Measurements from ENCODE around the gene CPSF6.

The CPSF6 gene

DNA sequence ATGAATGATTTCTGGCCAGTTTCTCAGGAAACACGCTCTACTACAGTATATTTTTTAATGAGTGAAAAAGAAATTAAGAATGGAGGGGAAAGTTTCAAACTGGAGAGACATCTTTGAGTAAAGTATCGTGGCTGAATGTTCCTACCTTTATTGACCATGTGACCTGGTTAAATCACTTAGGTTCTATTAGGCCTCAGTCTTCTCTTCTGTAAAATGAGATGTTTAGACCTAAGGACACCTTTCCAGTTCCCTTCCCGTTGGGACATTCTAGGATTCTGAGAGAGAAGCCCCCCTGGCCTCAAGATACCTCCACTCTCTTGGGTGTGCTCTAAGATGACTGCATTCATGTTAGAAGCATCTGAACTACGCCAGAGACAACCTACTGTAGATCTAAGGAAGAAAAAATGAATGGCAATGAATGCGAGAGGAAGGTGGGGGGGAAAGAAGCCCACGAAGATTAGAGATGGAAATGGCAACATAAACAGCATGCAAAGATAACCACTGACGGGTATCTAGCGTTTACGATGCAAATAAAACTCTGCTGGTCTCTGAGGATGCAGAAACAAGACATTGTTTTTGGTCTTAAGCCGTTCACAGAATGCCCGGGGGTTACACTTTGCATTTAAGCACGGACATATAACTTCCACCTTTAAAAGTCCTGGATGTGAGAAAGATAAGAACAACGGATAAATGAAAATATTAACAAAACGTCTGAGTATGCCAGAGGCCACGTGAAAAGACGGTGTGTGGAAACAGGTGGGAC, 599 bp upstream of the CPSF6 start:
- no peak for DNase-seq (ENCODE audit: insufficient read length, low spot score)
- no peak for FAIRE-seq
- no peak for TF ChIP-seq POLR2AphosphoS5 (IDR thresholded peaks at IDR 0.05; ENCODE audit: low read depth, low read length)
- TF ChIP-seq TAF1 (IDR thresholded peaks at IDR 0.05; ENCODE audit: low read depth, low read length), result no peak
- TF ChIP-seq POLR2A (IDR thresholded peaks at IDR 0.05; ENCODE audit: low read depth, low read length), result no peak
- no peak for TF ChIP-seq SPI1 (IDR thresholded peaks at IDR 0.05; ENCODE audit: low read depth, low read length)
- no peak for TF ChIP-seq POU2F2 (IDR thresholded peaks at IDR 0.05; ENCODE audit: low read depth, low read length)
- no peak for TF ChIP-seq PAX5 (IDR thresholded peaks at IDR 0.05; ENCODE audit: insufficient read depth, low read length, severe bottlenecking)

DNA sequence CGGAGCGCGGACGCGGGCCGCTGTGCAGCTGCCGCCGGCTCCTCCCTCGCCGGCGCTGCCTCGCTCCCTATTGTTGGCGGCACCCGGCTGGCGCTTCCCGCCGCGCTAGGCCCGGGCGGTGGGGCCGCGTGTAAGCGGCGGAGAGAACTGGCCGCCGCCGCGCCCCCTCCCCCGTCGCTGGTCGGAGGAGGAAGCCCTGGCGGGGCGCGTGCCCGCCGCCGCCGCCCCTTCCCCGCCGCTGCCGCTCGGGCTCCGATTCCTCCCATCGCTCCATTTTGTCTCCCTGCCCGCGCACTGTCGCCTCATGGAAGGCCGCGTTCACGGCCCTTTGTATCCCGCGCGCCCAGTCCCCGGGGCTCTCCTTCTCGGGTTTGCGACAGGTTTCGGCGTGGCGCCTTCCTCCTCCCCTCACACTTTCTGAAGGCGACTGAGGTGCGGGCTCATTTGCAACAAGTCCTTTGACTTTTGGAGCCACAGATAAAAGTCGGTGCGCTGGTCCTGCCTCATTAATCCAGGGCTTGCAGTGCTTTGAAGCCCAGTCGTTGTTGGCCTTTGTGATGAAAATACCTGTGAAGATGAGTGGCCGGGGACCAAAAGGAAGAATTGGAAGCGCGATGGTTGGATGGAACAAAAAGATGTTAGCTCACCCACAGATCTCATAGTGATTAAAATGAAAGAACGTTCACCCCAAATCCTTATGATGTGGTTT, 707 bp downstream of the CPSF6 start:
- 0 out of 2 replicates have a peak, but pooled peaks have one; percentile 2 for TF ChIP-seq TAF1 (IDR thresholded peaks at IDR 0.05; ENCODE audit: low read depth, low read length)
- TF ChIP-seq SPI1 (IDR thresholded peaks at IDR 0.05; ENCODE audit: low read depth, low read length), result no peak
- DNase-seq (ENCODE audit: insufficient read length, low spot score) (no peak), FAIRE-seq (peak; percentile 5)

DNA sequence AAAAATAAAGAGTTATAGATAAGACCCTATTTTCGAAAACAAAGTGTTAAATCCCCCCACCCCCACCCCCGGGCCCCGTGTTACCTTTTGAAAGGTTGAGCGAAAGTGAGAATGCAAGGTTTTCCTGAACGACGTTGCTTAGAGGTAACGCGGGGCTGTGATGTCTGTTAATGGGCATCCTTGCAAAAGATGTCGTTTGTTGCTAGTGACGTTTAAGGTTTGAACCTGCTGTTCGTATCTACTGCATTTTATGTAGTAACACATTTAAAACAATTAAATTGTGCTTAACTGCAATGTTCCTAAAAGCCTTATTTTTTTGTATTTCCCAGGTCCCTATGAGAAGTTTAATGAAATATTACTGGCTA, 1.2 kb downstream of the CPSF6 start:
- TF ChIP-seq POLR2A (IDR thresholded peaks at IDR 0.05; ENCODE audit: low read depth, low read length) (no peak), SPI1 (IDR thresholded peaks at IDR 0.05; ENCODE audit: low read depth, low read length) (no peak), POU2F2 (IDR thresholded peaks at IDR 0.05; ENCODE audit: low read depth, low read length) (no peak), POLR2AphosphoS5 (IDR thresholded peaks at IDR 0.05; ENCODE audit: low read depth, low read length) (no peak), PAX5 (IDR thresholded peaks at IDR 0.05; ENCODE audit: insufficient read depth, low read length, severe bottlenecking) (no peak), TAF1 (IDR thresholded peaks at IDR 0.05; ENCODE audit: low read depth, low read length) (no peak)
- DNase-seq (ENCODE audit: insufficient read length, low spot score) (no peak), FAIRE-seq (no peak)

DNA sequence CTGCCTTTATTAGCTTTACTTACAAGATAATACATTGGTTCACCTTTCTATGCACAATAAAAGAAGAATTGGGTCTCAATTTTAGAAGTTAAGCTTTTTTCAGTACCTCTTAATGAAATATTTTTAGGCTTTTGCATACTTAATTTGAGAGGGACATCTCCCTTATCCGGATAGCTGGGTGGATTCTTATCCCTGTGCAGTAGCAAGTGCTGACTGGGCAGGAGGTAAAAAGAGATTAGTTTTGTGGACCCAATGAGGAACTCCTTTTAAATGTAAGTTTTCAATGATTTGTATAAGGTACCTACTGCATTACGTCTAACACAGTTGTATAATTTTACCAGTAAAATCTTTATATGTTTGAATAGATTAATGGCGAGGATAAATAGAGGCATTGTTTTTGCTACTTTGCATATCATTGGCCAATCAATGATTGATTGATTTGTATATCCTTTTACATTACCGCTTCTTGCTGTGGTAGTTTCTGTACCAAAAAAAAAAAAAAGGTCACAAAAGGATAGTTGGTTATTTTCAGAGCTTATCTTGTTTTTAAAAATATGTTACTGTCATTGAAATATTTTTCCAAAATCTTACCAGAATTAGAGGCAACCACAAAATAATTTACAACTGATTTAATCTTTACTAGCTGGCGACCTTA, 2.2 kb downstream of the CPSF6 start:
- TF ChIP-seq POLR2A (IDR thresholded peaks at IDR 0.05; ENCODE audit: low read depth, low read length) (no peak), POLR2AphosphoS5 (IDR thresholded peaks at IDR 0.05; ENCODE audit: low read depth, low read length) (no peak), SPI1 (IDR thresholded peaks at IDR 0.05; ENCODE audit: low read depth, low read length) (no peak), PAX5 (IDR thresholded peaks at IDR 0.05; ENCODE audit: insufficient read depth, low read length, severe bottlenecking) (no peak), POU2F2 (IDR thresholded peaks at IDR 0.05; ENCODE audit: low read depth, low read length) (no peak), TAF1 (IDR thresholded peaks at IDR 0.05; ENCODE audit: low read depth, low read length) (no peak)
- no peak for FAIRE-seq
- DNase-seq (ENCODE audit: insufficient read length, low spot score), result no peak

DNA sequence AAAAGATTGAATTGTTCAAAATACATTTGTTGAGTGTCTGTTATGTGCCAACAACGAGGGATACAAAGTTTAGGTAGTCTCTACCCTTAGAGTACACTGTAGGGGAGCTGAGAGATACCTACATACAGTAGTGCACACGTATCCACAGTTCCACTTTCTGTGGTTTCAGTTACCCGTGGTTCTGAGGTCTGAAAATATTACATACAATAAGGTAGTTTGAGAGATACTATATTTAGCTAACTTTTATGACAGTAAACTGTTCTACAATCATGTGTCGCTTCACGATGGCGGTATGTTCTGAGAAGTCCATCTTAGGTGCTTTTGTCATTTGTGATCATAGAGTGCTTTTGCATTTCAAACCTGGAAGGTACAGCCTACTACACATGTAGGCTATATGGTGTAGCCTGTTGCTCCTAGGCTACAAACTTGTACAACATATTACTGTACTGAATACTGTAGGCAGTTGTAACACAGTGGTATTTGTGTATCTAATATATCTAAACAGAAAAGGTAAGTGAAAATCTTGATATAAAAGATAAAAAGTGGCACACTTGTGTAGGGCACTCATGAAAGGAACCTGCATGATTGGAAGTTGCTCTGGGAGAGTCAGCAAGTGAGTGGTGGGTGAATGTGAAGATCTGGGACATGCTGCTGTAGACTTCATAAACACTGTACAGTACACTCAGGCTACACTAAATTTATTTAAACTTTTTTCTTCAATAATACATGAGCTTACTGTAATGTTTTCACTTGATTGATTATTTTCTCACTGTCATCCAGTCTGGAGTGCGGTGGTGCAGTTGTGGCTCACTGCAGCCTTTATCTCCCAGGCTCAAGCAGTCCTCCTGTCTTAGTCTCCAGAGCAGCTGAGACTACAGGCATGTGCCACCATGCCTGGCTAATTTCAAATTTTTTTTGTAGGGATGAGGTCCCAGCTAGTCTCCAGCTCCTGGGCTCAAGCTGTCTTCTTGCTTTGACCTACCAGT, 4.0 kb downstream of the CPSF6 start:
- FAIRE-seq (peak; percentile 68), DNase-seq (ENCODE audit: insufficient read length, low spot score) (no peak)
- TF ChIP-seq POU2F2 (IDR thresholded peaks at IDR 0.05; ENCODE audit: low read depth, low read length), result no peak
- peak; percentile 72 for TF ChIP-seq SPI1 (IDR thresholded peaks at IDR 0.05; ENCODE audit: low read depth, low read length)

DNA sequence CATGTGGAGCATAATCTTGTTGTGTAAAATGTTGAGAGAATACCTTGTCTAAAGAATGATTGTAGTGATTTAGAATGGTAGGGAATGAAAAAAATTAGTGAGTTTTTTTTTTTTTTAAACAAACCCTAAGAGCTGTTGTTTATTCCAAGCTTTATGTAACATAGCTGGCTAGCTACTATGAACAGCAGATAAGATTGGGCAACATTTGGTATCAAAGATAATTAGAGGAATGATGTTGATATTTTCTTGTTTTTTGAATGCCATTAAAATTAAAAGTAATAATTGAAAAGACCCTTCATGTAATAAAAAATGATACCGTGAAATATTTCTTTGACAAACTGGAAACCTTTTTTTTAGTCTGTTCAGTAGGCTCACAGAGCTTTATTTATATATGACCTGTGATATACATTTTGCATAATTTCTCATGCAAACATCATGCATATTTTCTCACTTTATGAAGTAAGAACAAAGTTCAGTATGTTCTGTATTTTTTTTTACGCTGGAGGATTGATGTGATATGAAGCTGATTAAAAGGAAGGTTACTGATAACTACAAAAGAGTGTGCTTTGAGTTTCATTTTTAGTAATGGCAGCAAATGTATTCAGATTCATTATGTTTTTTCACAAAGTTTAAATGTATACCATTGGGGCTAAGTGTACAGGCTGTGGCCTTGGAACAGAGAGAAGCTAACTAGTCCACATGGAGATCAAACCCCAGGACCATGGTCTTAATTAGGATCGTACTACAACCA, 8.1 kb downstream of the CPSF6 start:
- peak; percentile 31 for FAIRE-seq
- no peak for DNase-seq (ENCODE audit: insufficient read length, low spot score)
- TF ChIP-seq SPI1 (IDR thresholded peaks at IDR 0.05; ENCODE audit: low read depth, low read length) (no peak), POLR2AphosphoS5 (IDR thresholded peaks at IDR 0.05; ENCODE audit: low read depth, low read length) (no peak), TAF1 (IDR thresholded peaks at IDR 0.05; ENCODE audit: low read depth, low read length) (no peak), POLR2A (IDR thresholded peaks at IDR 0.05; ENCODE audit: low read depth, low read length) (no peak), PAX5 (IDR thresholded peaks at IDR 0.05; ENCODE audit: insufficient read depth, low read length, severe bottlenecking) (no peak), POU2F2 (IDR thresholded peaks at IDR 0.05; ENCODE audit: low read depth, low read length) (no peak)

DNA sequence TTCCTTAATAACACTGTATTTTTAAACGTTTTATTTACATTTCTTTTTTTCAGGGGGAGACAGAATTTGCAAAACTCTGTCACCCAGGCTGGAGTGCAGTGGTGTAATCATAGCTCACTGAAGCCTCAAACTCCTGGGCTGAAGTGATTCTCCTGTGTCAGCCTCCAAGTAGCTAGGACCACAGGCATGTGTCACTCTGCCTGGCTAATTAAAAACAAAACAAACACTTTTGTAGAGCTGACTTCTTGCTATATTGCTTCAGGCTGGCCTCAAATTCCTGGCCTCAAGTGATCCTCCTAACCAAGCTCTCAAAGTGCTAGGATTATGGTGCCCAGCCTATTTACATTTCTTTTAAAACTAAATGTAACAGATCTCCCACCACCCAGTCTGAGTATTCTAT, 12.7 kb downstream of the CPSF6 start:
- no peak for DNase-seq (ENCODE audit: insufficient read length, low spot score)
- peak; percentile 20 for FAIRE-seq
- TF ChIP-seq SPI1 (IDR thresholded peaks at IDR 0.05; ENCODE audit: low read depth, low read length) (no peak), POLR2A (IDR thresholded peaks at IDR 0.05; ENCODE audit: low read depth, low read length) (no peak), PAX5 (IDR thresholded peaks at IDR 0.05; ENCODE audit: insufficient read depth, low read length, severe bottlenecking) (no peak), POLR2AphosphoS5 (IDR thresholded peaks at IDR 0.05; ENCODE audit: low read depth, low read length) (no peak), POU2F2 (IDR thresholded peaks at IDR 0.05; ENCODE audit: low read depth, low read length) (no peak), TAF1 (IDR thresholded peaks at IDR 0.05; ENCODE audit: low read depth, low read length) (no peak)

DNA sequence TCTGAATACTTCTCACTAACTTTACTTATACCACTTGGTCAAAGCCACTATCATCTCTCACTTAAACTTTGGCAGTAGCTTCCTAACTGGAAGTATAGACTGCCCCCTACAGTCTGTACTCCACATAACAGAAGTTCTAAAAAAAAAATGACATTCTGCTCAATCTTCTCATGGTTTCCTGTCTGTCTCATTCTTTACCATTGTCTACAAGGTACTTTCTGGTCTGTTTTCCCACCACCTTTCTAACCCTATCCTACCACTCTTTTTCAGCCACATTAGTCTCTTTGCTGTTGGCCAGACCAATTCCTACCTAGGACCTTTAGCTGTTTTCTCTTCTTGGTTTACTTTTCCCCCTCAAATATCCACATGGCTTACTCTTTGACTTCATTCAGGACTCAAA, 14.7 kb downstream of the CPSF6 start:
- TF ChIP-seq POLR2AphosphoS5 (IDR thresholded peaks at IDR 0.05; ENCODE audit: low read depth, low read length) (no peak), POLR2A (IDR thresholded peaks at IDR 0.05; ENCODE audit: low read depth, low read length) (no peak), PAX5 (IDR thresholded peaks at IDR 0.05; ENCODE audit: insufficient read depth, low read length, severe bottlenecking) (no peak), TAF1 (IDR thresholded peaks at IDR 0.05; ENCODE audit: low read depth, low read length) (no peak), SPI1 (IDR thresholded peaks at IDR 0.05; ENCODE audit: low read depth, low read length) (no peak), POU2F2 (IDR thresholded peaks at IDR 0.05; ENCODE audit: low read depth, low read length) (no peak)
- DNase-seq (ENCODE audit: insufficient read length, low spot score) (no peak), FAIRE-seq (peak; percentile 57)
